ENCODE results near the gene CHADL.

DNA sequence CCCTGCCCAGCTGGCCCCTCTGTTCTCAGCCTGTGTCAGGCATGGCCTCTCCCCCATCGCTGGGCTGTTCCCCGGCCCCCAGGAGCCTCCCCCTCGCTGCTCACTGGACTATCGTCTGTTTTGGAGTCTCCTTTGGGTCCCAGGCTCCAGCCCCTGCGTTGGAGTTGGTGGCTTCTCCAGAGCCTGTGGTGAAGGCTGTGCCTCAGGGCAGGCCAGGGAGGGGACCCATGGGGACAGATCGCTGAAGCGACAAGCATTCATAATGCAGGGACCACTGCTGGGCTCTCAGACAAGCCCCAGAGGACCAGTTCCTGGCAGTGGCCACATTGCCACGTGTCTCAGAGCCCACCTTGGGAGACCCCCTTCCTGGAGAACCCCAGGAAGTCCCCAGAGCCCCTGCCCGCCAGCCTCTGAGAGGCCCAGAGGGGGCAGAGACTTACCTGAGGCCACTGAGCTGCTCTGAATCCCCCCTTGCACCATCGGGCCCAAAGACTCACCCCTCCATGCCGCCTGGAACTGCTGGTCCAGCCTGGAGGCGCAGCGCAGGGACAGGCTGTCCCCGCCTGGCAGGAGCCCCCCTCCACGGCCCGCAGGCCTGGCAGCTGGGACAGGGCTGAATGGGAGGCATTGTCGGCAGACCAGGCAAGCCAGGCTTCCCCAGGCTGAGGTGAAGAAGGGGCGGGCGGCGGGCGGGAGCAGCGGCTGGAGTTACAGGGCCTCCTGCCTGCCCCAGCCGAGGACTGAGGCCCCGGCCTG lies at the start of gene CHADL:
- TF ChIP-seq, protein P1, sequence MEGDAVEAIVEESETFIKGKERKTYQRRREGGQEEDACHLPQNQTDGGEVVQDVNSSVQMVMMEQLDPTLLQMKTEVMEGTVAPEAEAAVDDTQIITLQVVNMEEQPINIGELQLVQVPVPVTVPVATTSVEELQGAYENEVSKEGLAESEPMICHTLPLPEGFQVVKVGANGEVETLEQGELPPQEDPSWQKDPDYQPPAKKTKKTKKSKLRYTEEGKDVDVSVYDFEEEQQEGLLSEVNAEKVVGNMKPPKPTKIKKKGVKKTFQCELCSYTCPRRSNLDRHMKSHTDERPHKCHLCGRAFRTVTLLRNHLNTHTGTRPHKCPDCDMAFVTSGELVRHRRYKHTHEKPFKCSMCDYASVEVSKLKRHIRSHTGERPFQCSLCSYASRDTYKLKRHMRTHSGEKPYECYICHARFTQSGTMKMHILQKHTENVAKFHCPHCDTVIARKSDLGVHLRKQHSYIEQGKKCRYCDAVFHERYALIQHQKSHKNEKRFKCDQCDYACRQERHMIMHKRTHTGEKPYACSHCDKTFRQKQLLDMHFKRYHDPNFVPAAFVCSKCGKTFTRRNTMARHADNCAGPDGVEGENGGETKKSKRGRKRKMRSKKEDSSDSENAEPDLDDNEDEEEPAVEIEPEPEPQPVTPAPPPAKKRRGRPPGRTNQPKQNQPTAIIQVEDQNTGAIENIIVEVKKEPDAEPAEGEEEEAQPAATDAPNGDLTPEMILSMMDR (IDR thresholded peaks at IDR 0.05) = no peak
- no peak for TF ChIP-seq CHD2 (IDR thresholded peaks at IDR 0.05; ENCODE audit: low read length, partially characterized antibody)
- no peak for TF ChIP-seq EZH2phosphoT487 (IDR thresholded peaks at IDR 0.05; ENCODE audit: borderline replicate concordance, low read depth)
- TF ChIP-seq NRF1 (IDR thresholded peaks at IDR 0.05; ENCODE audit: low read depth, low read length) = no peak
- TF ChIP-seq TAF1 (IDR thresholded peaks at IDR 0.05; ENCODE audit: borderline replicate concordance, low read depth, low read length) = no peak
- TF ChIP-seq NFIC (IDR thresholded peaks at IDR 0.05; ENCODE audit: borderline replicate concordance) = no peak
- TF ChIP-seq, protein P2, sequence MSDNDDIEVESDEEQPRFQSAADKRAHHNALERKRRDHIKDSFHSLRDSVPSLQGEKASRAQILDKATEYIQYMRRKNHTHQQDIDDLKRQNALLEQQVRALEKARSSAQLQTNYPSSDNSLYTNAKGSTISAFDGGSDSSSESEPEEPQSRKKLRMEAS (IDR thresholded peaks at IDR 0.05; ENCODE audit: low read depth) = no peak
- no peak for TF ChIP-seq POLR2AphosphoS5 (IDR thresholded peaks at IDR 0.05; ENCODE audit: low read depth, low read length)
- TF ChIP-seq GATA2 (CRISPR knock-in tag; IDR thresholded peaks at IDR 0.05) = no peak
- TF ChIP-seq EP300 (IDR thresholded peaks at IDR 0.05; ENCODE audit: borderline replicate concordance in 1 of 2, low read depth in 1 of 2, low read length in 1 of 2) = no peak
- TF ChIP-seq, protein P3, sequence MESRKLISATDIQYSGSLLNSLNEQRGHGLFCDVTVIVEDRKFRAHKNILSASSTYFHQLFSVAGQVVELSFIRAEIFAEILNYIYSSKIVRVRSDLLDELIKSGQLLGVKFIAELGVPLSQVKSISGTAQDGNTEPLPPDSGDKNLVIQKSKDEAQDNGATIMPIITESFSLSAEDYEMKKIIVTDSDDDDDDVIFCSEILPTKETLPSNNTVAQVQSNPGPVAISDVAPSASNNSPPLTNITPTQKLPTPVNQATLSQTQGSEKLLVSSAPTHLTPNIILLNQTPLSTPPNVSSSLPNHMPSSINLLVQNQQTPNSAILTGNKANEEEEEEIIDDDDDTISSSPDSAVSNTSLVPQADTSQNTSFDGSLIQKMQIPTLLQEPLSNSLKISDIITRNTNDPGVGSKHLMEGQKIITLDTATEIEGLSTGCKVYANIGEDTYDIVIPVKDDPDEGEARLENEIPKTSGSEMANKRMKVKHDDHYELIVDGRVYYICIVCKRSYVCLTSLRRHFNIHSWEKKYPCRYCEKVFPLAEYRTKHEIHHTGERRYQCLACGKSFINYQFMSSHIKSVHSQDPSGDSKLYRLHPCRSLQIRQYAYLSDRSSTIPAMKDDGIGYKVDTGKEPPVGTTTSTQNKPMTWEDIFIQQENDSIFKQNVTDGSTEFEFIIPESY (IDR thresholded peaks at IDR 0.05; ENCODE audit: borderline replicate concordance, low read depth) = no peak
- TF ChIP-seq, protein P4, sequence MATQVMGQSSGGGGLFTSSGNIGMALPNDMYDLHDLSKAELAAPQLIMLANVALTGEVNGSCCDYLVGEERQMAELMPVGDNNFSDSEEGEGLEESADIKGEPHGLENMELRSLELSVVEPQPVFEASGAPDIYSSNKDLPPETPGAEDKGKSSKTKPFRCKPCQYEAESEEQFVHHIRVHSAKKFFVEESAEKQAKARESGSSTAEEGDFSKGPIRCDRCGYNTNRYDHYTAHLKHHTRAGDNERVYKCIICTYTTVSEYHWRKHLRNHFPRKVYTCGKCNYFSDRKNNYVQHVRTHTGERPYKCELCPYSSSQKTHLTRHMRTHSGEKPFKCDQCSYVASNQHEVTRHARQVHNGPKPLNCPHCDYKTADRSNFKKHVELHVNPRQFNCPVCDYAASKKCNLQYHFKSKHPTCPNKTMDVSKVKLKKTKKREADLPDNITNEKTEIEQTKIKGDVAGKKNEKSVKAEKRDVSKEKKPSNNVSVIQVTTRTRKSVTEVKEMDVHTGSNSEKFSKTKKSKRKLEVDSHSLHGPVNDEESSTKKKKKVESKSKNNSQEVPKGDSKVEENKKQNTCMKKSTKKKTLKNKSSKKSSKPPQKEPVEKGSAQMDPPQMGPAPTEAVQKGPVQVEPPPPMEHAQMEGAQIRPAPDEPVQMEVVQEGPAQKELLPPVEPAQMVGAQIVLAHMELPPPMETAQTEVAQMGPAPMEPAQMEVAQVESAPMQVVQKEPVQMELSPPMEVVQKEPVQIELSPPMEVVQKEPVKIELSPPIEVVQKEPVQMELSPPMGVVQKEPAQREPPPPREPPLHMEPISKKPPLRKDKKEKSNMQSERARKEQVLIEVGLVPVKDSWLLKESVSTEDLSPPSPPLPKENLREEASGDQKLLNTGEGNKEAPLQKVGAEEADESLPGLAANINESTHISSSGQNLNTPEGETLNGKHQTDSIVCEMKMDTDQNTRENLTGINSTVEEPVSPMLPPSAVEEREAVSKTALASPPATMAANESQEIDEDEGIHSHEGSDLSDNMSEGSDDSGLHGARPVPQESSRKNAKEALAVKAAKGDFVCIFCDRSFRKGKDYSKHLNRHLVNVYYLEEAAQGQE (IDR thresholded peaks at IDR 0.05; ENCODE audit: low read depth, low read length) = no peak
- TF ChIP-seq, protein P5, sequence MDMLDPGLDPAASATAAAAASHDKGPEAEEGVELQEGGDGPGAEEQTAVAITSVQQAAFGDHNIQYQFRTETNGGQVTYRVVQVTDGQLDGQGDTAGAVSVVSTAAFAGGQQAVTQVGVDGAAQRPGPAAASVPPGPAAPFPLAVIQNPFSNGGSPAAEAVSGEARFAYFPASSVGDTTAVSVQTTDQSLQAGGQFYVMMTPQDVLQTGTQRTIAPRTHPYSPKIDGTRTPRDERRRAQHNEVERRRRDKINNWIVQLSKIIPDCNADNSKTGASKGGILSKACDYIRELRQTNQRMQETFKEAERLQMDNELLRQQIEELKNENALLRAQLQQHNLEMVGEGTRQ (IDR thresholded peaks at IDR 0.05; ENCODE audit: borderline replicate concordance, low read depth, low read length) = no peak

Data from SK-N-SH (cell line).